GM19467 (cell line): ENCODE results near the gene SORT1.
"Not testable (repeated sequence)": the region's sequence is repeated elsewhere in the genome, so short reads cannot be mapped to it uniquely, and the experiment has no call there.

Experiments
- ATAC-seq: cut with Tn5 transposase; IDR thresholded peaks from one replicate; pipeline ENCODE4 v1.9.1; 2021; ENCODE audit warnings: mild to moderate bottlenecking, moderate library complexity; ENCODE audit not compliant: unreplicated experiment

Gene SORT1

DNA sequence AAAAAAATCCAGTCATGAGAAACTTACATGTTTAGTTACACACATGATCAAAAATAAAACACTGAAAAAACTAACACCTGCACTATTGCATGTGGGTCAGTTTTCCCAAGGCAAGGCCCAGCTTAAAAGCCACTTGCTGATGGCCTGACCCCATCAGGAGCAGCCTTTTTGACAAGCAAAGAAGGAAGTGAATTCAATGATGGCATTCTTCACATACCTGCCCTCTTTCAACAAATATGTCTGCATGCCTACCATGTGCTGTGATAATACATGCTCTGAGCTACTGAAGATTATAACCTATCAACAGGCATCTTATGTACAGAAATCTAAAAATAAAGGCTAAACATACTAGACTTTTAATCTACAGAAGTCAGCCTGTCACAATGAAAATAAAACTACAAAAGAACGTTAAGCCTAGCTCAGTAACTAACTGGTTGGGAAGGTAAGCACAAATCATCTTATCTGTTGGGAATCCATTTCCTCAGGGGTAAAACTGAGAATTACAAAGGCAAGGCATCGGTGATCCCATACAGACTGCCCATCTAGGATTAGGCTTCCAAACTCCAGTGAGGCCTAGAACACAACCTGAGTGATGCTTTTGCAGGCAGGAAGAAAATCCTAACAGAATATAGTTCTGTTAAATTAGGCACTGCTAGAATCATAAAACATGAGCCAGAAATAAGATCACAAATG is 14.5 kb downstream of the SORT1 start:
- ATAC-seq = no peak

DNA sequence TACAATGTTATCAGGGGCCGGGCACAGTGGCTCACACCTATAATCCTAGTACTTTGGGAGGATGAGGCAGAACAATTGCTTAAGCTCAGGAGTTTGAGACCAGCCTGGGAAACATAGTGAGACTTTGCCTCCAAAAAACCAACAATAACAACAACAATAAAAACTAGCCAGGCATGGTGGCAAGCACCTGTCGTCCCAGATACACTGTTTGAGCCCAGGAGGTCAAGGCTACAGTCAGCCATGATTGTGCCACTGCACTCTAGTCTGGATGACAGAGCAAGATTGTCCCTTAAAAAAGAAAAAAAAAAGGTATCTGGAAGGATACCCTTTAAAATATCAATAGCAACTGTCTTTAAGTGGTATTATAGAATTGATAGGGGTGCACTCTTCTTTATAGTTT is 16.1 kb downstream of the SORT1 start:
- no peak for ATAC-seq

DNA sequence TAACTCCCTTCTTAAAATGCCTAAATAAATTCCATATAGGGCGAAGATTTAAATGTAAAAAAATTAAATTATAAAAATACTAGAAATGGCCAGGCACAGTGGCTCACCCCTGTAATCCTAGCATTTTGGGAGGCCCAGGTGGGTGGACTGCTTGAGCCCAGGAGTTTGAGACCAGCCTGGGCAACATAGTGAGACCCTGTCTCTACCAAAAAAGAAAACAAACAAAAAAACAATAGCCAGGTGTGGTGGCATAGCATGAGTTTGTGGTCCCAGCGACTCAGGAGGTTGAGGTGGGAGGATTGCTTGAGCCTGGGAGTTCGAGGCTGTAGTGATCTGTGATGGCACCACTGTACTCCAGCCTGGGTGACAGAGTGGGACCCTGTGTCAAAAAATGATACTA is 17.8 kb downstream of the SORT1 start:
- ATAC-seq = no peak

DNA sequence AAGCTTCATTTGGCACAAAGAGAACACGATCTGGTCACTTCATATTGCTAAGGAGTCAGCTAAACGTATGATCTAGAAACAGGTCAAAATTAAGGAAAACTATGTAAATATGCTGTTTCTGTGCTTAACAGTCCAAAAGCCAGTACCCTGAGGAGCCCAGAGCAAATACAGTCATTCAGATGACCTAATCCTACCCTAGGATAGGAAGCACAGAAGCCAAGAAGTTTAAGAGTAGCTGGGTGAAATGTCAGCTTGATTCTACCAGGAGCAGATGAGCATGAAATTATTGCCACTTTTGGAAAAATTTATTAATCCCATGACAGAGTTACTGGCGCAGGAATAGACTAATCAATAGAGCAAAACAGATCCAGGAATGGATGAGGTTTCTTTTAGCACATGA is 18.3 kb downstream of the SORT1 start:
- ATAC-seq = no peak

DNA sequence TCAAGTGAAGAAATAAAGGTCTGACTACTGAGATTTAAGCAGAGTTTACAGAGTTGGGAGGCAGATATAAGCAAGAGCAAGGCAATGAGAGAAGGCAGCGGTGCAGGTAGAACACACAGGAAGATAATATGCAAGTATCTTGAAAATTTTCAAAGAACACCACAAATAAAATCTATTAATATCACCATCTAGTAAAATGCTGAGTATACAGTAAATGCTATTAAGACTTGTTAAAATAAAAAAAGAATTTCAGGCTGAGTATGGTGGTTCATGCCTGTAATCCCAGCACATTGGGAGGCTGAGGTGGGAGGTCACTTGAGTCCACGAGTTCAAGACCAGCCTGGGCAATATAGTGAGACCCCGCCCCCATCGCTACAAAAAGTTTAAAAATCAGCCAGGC is 20.0 kb downstream of the SORT1 start:
- ATAC-seq = no peak

- ATAC-seq = not testable (repeated sequence)
These were observed 24.0 kb downstream of the SORT1 start for GRCh38 chr1:109373696-109374095.

- ATAC-seq = no peak
These were observed 24.6 kb downstream of the SORT1 start for GRCh38 chr1:109373126-109373525.

GRCh38 chr1:109372281-109372680 is 25.4 kb downstream of the SORT1 start:
- no peak for ATAC-seq

DNA sequence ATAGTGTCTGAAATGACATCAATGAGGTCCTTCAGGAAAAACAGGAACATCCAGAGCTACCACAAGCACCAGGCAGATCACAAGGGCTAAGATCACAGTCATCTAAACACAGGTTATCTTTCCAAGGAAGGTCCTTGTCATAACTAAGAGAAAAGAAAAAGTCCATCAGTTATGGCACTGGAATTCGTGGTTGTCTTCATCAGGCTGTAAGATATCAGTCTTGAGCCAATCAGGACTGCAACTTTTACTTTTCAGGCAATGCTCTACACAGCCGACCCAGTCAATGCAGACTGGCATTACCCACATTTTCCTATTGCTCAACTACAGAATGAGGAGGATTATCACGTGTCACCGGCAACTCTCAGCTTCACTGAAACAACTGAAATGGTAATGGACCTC is 26.4 kb downstream of the SORT1 start:
- ATAC-seq = no peak

GRCh38 chr1:109370712-109371340 is 26.9 kb downstream of the SORT1 start:
- no peak for ATAC-seq

GRCh38 chr1:109369167-109369746 is 28.5 kb downstream of the SORT1 start:
- no peak for ATAC-seq

DNA sequence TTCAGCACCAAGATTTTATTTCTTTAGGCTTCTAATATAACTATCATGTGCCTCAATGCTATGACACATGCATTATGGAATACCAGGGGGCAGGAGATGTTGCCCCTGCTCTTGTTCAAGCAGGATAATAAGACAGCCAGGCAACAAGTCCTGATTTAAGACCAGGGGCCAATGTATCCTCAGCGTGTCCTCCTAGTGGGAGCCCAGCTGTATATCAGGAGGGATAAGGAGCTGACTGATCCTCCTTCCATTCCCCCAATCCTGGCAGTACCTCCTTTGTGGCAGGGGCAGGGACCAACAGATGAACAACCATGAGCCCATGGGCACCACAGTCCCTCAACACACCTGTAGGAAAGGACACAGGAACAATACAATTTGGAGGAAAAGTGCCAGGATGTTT is 29.3 kb downstream of the SORT1 start:
- no peak for ATAC-seq

DNA sequence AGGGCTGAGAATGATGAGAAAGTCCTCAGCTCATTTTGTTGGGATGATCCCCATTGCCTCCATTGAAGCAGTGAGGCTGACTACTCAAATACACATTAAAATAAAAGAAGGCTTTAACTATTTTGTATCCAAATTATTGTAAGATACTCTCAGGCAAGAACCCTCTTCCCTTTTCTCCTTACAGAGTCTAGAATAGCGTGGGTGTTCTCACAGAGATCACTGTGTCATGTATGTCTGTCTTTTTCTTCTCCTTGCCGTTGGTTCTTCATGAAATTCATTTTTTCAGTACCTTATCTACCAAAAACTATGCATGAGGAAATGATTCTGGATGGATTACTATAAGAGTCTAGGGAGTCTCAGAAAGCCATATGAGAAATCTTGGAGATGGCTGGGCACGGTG is 30.1 kb downstream of the SORT1 start:
- ATAC-seq = no peak

DNA sequence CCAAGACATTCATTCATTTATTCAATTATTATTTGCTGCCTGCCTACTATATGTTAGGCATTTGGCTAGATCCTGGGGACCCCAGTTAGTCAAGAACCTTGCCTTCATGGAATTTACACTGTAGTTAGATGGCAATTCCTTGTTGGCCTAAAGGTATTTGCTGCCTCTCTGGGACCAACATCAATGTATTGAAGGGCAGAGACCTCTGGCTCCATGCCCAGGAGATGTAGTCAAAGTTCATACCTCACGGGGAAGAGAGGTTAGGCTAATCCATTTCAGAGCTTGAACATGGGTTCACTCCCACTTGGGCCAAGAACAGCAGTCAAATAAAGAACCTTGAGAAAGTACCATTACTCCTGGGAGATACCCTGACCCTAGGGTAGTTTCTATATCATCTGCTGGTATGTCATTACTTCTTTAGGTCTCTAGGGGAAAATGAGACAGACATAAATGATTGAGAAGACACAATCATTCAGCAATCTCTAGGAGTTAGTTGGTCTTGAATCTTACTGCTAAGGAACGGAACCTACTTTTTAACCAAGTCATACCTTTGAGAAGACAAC is 32.0 kb downstream of the SORT1 start:
- no peak for ATAC-seq

DNA sequence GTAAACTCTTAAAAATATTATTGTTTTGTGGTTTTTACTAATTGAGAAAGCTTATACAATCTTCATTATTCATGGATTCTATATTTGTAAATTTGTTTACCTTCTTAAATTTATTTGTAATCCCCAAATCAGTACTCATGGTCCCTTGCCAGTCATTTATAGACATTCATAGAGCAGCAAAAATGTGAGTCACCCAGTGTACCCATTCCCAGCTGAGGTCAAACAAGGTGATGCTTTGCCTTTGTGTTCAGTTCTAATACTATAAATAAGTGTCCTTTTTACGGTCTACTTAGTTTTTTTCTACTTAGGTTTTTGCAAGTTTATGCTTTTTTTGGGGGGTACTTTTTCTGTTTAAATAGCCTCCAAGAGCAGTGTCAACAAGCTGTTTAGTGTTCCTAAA is 36.1 kb downstream of the SORT1 start:
- no peak for ATAC-seq

- ATAC-seq = no peak
These were observed 36.6 kb downstream of the SORT1 start for GRCh38 chr1:109361069-109361468.

DNA sequence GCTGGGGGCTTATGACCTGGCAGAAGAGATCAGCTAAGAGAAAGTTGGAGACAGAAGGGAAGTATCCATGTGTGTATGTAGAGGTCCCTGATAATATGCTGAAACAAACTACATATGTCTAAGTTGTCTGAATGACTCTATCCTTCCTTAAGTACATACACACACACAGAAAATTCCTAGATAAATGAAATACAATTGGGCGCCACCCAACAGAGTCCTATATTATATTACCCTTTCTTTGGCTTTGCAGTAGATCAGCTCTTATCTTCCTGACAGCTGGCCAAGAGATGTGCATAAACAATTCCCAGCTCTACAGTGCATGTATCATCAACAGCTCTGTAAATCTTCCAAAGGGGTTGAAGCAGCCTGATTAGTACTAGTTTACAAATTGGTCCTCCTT is 40.1 kb downstream of the SORT1 start:
- no peak for ATAC-seq

- no peak for ATAC-seq
These were observed 40.8 kb downstream of the SORT1 start for GRCh38 chr1:109356915-109357314.

- no peak for ATAC-seq
These were observed 41.2 kb downstream of the SORT1 start for GRCh38 chr1:109356505-109356904.

DNA sequence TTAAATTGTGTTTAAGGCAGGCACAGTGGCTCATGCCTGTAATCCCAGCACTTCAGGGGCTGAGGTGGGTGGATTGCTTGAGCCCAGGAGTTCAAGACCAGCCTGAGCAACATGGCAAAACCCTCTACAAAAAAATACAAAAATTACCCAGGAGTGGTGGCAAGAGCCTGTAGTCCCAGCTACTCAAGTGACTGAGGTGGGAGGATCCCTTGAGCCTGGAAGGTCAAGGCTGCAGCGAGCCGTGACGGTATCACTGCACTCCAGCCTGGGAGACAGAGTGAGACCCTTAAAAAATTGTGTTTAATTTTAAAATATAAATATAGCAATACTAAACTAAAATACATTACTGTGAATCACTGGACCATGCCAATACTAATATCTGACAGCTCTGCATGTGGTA is 42.8 kb downstream of the SORT1 start:
- no peak for ATAC-seq

GRCh38 chr1:109351457-109351856 is 46.3 kb downstream of the SORT1 start:
- ATAC-seq = no peak

- no peak for ATAC-seq
These were observed 47.1 kb downstream of the SORT1 start for GRCh38 chr1:109350655-109351054.
